ENCODE results near the gene SEC16A.

- TF ChIP-seq CTCF (IDR thresholded peaks at IDR 0.05) (no peak), POLR2A (IDR thresholded peaks at IDR 0.05) (no peak)
Measured at GRCh38 chr9:136508729-136509500, 26.1 kb upstream of the SEC16A start.
